GM12878 (cell line): ENCODE measurements around the gene LMNTD2. TPM values are rescaled to one million over a fixed set of nuclear protein-coding genes. Genes with fewer than 3 reads are reported as not detected.

ENCODE experiments used
- ATAC-seq: fragments of 200-7000 bp; cut with Tn5 transposase; 3 replicates; pipeline ENCODE4 v1.9.1; 2020; ENCODE audit warnings: mild to moderate bottlenecking, moderate library complexity
- BruUV-seq: library from RNA; stranded (reverse); fragments of 400-500 nt; replicated peaks from 2 replicates; lab custom pipeline; 2021; lab: Mats Ljungman, UMichigan
- CTCF ChIA-PET: fragments of 300-600 bp; sonication (Branson Sonifier 250); formaldehyde crosslinking; extraction: SDS; loops from one replicate; lab custom pipeline; 2021; ENCODE audit warnings: inconsistent platforms; lab: Yijun Ruan, JAX
- POLR2A ChIA-PET: fragments of 350-600 bp; formaldehyde crosslinking; extraction: SDS; loops from one replicate; lab custom pipeline; 2021; ENCODE audit warnings: inconsistent platforms; lab: Charles Lee
- RAD21 ChIA-PET: fragments of 300-600 bp; sonication (Branson Sonifier 250); formaldehyde crosslinking; loops from one replicate; lab custom pipeline; 2023; ENCODE audit warnings: antibody characterized with exemption; ENCODE audit not compliant: unreplicated experiment; lab: Charles Lee
- SMC1A ChIA-PET: fragments of 300-600 bp; sonication (Branson Sonifier 250); formaldehyde crosslinking; loops from one replicate; lab custom pipeline; 2023; ENCODE audit not compliant: unreplicated experiment, uncharacterized antibody; lab: Charles Lee
- DNase-seq: peaks from one replicate; pipeline ENCODE4 v3.0.0-alpha.2; 2011; ENCODE audit warnings: low read depth, low spot score
- FAIRE-seq: peaks from 3 replicates; lab custom pipeline; 2011; peaks lifted over from hg19 to GRCh38; lab: Jason Lieb, UNC
- H2AFZ ChIP-seq: 2 replicates; pipeline ENCODE4 v1.6.0; 2011; ENCODE audit warnings: low read depth, low read length, control low read depth; ENCODE audit not compliant: control insufficient read depth
- H3K27ac ChIP-seq: 2 replicates; pipeline ENCODE4 v1.5.1; 2011; ENCODE audit warnings: control low read depth; ENCODE audit not compliant: control insufficient read depth, insufficient read depth
- H3K27me3 ChIP-seq, 2 experiments: replicated peaks in 1 of 2; 2 replicates each; pipeline versions ENCODE4 v1.6.0 to v1.6.1; 2011; ENCODE audit warnings: low read length in 1 of 2; ENCODE audit not compliant: control insufficient read depth in 2 of 2, insufficient read depth in 2 of 2
- H3K36me3 ChIP-seq, 2 experiments: 2 replicates each; pipeline ENCODE4 v1.5.1; 2011; ENCODE audit warnings: low read length in 1 of 2; ENCODE audit not compliant: control insufficient read depth in 2 of 2, insufficient read depth in 2 of 2
- H3K4me1 ChIP-seq: 2 replicates; pipeline ENCODE4 v1.6.1; 2011; ENCODE audit warnings: mild to moderate bottlenecking, low read length, moderate library complexity, mixed read lengths; ENCODE audit not compliant: control insufficient read depth, insufficient read depth
- H3K4me2 ChIP-seq: 2 replicates; pipeline ENCODE4 v1.6.0; 2011; ENCODE audit warnings: control low read depth; ENCODE audit not compliant: control insufficient read depth, insufficient read depth
- H3K4me3 ChIP-seq: fragments of 200-600 bp; sonication (generic); 2 replicates; pipeline ENCODE4 v1.5.1; 2016
- H3K79me2 ChIP-seq: 2 replicates; pipeline ENCODE4 v1.6.0; 2011; ENCODE audit warnings: low read length; ENCODE audit not compliant: control insufficient read depth, insufficient read depth
- H3K9ac ChIP-seq: 2 replicates; pipeline ENCODE4 v1.8.0; 2011; ENCODE audit warnings: low read length, control low read depth, mixed read lengths; ENCODE audit not compliant: control insufficient read depth, insufficient read depth
- H3K9me3 ChIP-seq: replicated peaks from 3 replicates; pipeline ENCODE4 v1.5.1; 2011; ENCODE audit warnings: mild to moderate bottlenecking, low read length; ENCODE audit not compliant: control insufficient read depth, insufficient read depth
- H4K20me1 ChIP-seq: 2 replicates; pipeline ENCODE4 v1.6.0; 2011; ENCODE audit not compliant: control insufficient read depth, insufficient read depth
- ASH2L ChIP-seq: fragments of 300-600, 200-600 bp; sonication (generic); IDR thresholded peaks from 2 replicates; pipeline ENCODE4 v1.6.1; 2017; ENCODE audit warnings: low read depth, mild to moderate bottlenecking, borderline replicate concordance
- BCL11A ChIP-seq: IDR thresholded peaks from 2 replicates; pipeline ENCODE4 v1.6.1; 2011; ENCODE audit warnings: low read depth, low read length
- BCL3 ChIP-seq: IDR thresholded peaks from 2 replicates; pipeline ENCODE4 v1.6.1; 2011; ENCODE audit warnings: borderline replicate concordance, low read depth, mild to moderate bottlenecking, moderate library complexity, low read length; ENCODE audit not compliant: insufficient read depth, poor library complexity, severe bottlenecking
- BHLHE40 ChIP-seq, 2 experiments: fragments of 450-650 bp in 1 of 2; IDR thresholded peaks; 2 replicates each; pipeline ENCODE4 v1.6.1; 2011 to 2017; ENCODE audit warnings: low read depth in 2 of 2, borderline replicate concordance in 1 of 2, improper control_type of control experiment in 1 of 2, low read length in 1 of 2, mild to moderate bottlenecking in 1 of 2
- IRF5 ChIP-seq: fragments of 450-650 bp; IDR thresholded peaks from 2 replicates; pipeline ENCODE4 v1.6.1; 2017; ENCODE audit warnings: borderline replicate concordance
- NFIC ChIP-seq: IDR thresholded peaks from 2 replicates; pipeline ENCODE4 v1.6.1; 2012; ENCODE audit warnings: low read depth, mild to moderate bottlenecking, inconsistent platforms, low read length, moderate library complexity
- NKRF ChIP-seq: fragments of 450-650 bp; conservative IDR thresholded peaks from 2 replicates; pipeline ENCODE4 v1.6.1; 2017; ENCODE audit warnings: mild to moderate bottlenecking, moderate library complexity
- NR2C2 ChIP-seq: IDR thresholded peaks from 2 replicates; pipeline ENCODE4 v1.6.1; 2011; ENCODE audit warnings: borderline replicate concordance, low read depth; ENCODE audit not compliant: control insufficient read depth, insufficient read length
- RAD21 ChIP-seq: IDR thresholded peaks from 2 replicates; pipeline ENCODE4 v1.6.1; 2011; ENCODE audit warnings: mild to moderate bottlenecking, low read depth, low read length, moderate library complexity; ENCODE audit not compliant: insufficient read depth
- RCOR1 ChIP-seq: conservative IDR thresholded peaks from 2 replicates; pipeline ENCODE4 v1.6.1; 2012; ENCODE audit warnings: low read depth, low read length, improper control_type of control experiment
- ZBTB11 ChIP-seq: fragments of 450-650 bp; formaldehyde crosslinking; IDR thresholded peaks from 2 replicates; pipeline ENCODE4 v1.5.0; 2022; ENCODE audit warnings: mild to moderate bottlenecking, missing genetic modification characterization
- WGBS: methylation state at CpG from one replicate; pipeline ENCODE4 v1.1.6; 2016; ENCODE audit warnings: low lambda C conversion rate; ENCODE audit not compliant: insufficient replicate concordance, insufficient coverage; ENCODE audit errors: missing lambda C conversion rate; 5-methylcytosine and 5-hydroxymethylcytosine counted together
- in situ Hi-C: fragments of 300-500 bp; cut with MboI; formaldehyde crosslinking; loops from 9 replicates; pipeline ENCODE4 v1.14.3; 2018; ENCODE audit warnings: mixed read lengths
- intact Hi-C: fragments of 100-400 bp; cut with micrococcal nuclease; formaldehyde crosslinking; loops from one replicate; pipeline ENCODE4 v1.14.2; 2022; ENCODE audit not compliant: unreplicated experiment
- polyA plus RNA-seq, 11 experiments: library from polyadenylated mRNA; depleted of rRNA in 4 of 11; unstranded in 6 of 11; stranded (reverse) in 5 of 11; fragments of >200 nt; fragmentation: Nextera tagmentation in 4 of 11; fragmentation: Illumina TruSeq in 1 of 11; extraction: Ambion mirVana in 4 of 11; extraction: Trizol in 1 of 11; gene quantifications; 1 replicate in 1 of 11; 2 replicates in 10 of 11; pipeline versions ENCODE4 v1.2.1 to v1.2.3, GENCODE V29; 2011 to 2016; ENCODE audit warnings: inconsistent platforms in 2 of 11, missing spikeins in 2 of 11, low read depth in 1 of 11
- total RNA-seq, 4 experiments: library from RNA; depleted of rRNA in 3 of 4; stranded (reverse); fragments of >200 nt in 3 of 4; fragmentation: Illumina TruSeq in 1 of 4; extraction: Trizol in 1 of 4; gene quantifications; 2 replicates each; pipeline versions ENCODE4 v1.2.1 to v1.2.3, GENCODE V29; 2013 to 2021

The LMNTD2 gene
- total and polyA plus RNA-seq, 10 of the 15 experiments (the other 5 are each of a cell fraction or from before 2014, with no cell fraction given) = 0.22 to 4.1 (median 1.3) TPM; not detected in 2

- TF ChIP-seq ZBTB11 (CRISPR knock-in tag) = no peak
- TF ChIP-seq, all 136 proteins: peak for 0
Measured at GRCh38 chr11:528166-528814, 32.2 kb downstream of the LMNTD2 start (continued).

GRCh38 chr11:526192-526591, 34.3 kb downstream of the LMNTD2 start:
- Histone ChIP-seq H3K79me2 (no peaks in the 10 kb centered on the region), H3K9me3 (no peaks in the 10 kb centered on the region), H3K27ac (no peak overlapping the region), H3K36me3 (no peaks in the 10 kb centered on the region; a peak in 1 of 4 replicates), H4K20me1 (no peaks in the 10 kb centered on the region), H3K4me1 (no peaks in the 10 kb centered on the region), H2AFZ (no peak overlapping the region), H3K27me3 (no peaks in the 10 kb centered on the region), H3K4me2 (no peak overlapping the region), H3K4me3 (no peak overlapping the region), H3K9ac (no peak overlapping the region)
- ChIA-PET RAD21 (no interaction called here), CTCF (no interaction called here), POLR2A (no interaction called here), SMC1A (no interaction called here)
- in situ Hi-C loops (no loop called here), intact Hi-C loops (no loop called here)
- ATAC-seq (no peak), DNase-seq (no peak), FAIRE-seq (no peak)
- WGBS = 77% methylated on average over 17 of the region's 17 CpGs
- BruUV-seq = no TSS peak
- TF ChIP-seq BCL11A = no peak
- TF ChIP-seq NKRF = no peak
- TF ChIP-seq RCOR1 = no peak
- no peak for TF ChIP-seq RAD21
- no peak for TF ChIP-seq IRF5
- TF ChIP-seq ASH2L = no peak
- no peak for TF ChIP-seq BCL3
- TF ChIP-seq NR2C2 = no peak
- TF ChIP-seq BHLHE40 (IDR thresholded peaks at IDR 0.05; ENCODE audit: borderline replicate concordance in 1 of 2, low read depth in 2 of 2, low read length in 1 of 2) = no peak
- TF ChIP-seq NFIC = no peak
